HG02798 (cell line): ENCODE data around the gene TBC1D9.
"Not testable (repeated sequence)": the region's sequence is repeated elsewhere in the genome, so short reads cannot be mapped to it uniquely, and the experiment has no call there.

Experiments used
- ATAC-seq: cut with Tn5 transposase; IDR thresholded peaks from one replicate; pipeline ENCODE4 v1.9.1; 2021; ENCODE audit warnings: mild to moderate bottlenecking; ENCODE audit not compliant: unreplicated experiment, poor library complexity

TBC1D9 gene

GRCh38 chr4:140754918-140755773, 1.0 kb downstream of the TBC1D9 start:
- ATAC-seq = no peak

DNA sequence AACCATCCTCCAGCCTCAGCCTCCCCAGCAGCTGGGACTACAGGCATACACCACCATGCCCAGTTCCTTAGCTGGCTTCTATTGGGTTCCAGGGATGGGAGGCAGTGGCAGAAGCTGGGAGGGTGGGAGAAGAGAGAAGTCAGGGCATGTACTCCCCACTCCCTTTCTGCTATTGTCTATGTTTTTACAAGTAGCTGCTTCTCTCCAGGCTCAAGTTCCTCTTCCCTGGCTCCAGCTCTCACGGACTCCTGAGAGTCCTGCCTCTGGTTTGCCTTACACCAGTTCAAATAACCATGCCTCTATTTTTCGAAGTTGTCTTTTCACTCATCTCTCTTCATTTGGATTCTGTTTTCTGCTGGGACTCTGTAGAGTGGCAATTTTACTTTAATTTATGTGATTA, 2.9 kb downstream of the TBC1D9 start:
- no peak for ATAC-seq

DNA sequence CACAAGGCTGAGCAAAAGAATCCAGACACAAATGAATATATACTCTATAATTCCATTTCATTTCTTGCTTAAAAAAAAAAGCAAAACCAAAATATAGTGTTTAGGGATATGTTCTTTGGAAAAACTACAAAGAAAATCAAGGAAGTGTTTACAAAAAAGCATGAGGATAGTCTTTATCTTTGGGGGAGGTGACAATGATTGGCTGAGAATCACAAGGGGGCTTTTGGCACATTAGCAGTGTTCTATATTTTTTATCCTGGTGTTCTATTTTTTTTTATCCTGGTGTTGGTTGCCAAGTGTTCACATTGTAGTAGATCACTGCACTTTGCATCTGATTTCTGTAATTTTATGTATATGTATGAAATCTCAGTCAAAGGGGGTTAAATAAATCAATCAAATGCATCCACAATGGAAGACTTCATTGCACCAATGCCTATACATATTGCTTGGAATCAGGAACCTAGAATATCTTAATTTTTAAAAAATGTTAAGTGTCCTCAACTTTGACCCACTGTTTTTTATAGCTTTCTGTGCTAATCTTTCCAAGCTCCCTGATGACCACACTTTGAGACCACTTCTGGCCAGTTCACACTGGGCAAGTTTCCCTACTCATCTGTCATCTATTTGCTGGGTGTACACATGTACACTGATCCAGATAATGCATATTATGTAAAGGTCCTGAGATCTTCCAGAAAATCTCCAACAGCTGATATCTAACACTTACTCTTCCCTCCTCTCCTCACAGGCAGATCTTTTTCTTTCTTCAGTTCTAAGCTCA, 3.7 kb downstream of the TBC1D9 start:
- no peak for ATAC-seq

DNA sequence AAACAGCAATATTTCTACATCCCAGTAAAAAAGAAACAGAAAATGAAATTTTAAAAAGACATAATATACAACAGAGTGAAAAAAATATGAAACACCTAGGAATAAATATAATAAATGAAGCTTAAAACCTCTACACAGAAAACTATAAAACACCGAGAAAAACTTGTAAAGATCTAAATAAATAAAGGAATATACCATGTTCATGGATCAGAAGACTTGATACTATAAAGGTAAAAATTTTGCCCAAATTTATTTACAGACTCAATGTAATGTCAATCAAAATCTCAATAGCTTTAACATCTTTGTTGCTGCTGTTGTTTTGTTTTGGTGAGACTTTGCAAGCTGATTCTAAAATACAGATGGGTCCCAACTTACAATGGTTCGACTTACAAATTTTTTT, 5.7 kb downstream of the TBC1D9 start:
- ATAC-seq = no peak

DNA sequence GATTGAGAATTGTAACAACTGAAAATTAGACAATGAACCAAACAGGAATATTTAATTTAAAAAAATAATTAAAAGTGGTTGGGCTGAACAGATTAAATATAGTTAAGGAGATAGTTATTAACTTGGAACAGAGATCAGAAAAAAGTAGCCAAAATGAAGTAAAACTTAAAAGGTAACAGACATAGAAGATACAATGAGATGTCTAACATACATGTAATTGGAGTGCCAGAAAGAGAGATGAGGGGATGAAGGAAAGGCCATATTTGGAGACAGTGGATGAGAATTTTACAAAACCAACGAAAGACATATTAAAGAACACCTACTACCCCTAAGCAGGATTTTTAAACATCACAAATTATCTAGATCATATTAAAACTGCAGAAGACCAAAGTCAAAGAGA, 8.0 kb downstream of the TBC1D9 start:
- ATAC-seq = no peak

- not testable (repeated sequence) for ATAC-seq
Measured at GRCh38 chr4:140746546-140746945, 9.6 kb downstream of the TBC1D9 start.

DNA sequence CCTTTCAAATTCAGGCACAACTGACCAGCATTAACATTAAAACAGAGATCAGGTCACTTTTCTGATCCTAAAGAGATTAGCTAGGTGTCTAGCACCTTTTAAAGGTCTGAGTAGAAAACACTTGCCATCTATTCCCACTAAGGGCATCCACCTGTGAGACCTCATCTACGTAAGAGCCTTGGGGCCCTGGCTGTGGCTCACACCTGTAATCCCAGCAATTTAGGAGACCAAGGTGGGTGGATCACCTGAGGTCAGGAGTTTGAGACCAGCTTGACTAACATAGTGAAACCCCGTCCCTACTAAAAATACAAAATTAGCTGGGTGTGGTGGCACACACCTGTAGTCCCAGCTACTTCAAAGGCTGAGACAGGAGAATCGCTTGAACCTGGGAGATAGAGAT, 11.8 kb downstream of the TBC1D9 start:
- no peak for ATAC-seq

DNA sequence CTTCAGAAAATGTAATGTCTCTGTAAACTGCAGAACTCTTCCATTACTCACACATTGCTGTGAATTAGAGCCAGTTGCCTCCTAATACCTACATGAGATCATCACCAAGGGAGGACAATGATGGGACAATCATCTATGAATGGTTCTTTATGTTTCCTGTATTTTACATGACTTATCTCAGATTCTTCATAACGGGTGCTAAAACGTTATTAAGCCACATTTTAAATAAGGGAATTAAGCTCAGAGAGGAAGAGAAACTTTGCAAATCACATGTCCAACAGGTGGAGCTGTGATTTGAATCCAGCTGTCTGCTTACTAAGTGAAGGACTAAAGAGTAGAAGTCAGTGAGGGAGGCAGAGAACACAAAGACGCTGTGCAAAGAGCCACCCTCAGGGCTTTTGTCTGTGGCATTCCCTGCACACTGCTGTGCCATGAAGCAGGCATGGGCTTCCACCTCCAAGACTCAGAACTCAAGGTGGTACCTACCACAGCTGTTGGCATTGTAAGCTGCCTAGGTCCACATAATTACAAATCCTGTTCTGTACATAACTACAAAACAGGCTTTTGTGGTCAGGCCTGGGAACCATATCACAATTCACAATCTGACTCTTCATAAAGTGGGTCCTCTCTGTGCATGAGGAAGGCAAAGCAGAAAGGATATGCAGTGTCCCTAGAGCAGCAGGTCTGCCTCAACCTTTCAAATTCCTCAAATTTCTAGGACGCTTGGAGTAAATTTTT, 12.8 kb downstream of the TBC1D9 start:
- ATAC-seq = peak; percentile 75

GRCh38 chr4:140742838-140743193, 13.4 kb downstream of the TBC1D9 start:
- peak; percentile 32 for ATAC-seq

- no peak for ATAC-seq
Measured at GRCh38 chr4:140740906-140741670, 15.1 kb downstream of the TBC1D9 start.

DNA sequence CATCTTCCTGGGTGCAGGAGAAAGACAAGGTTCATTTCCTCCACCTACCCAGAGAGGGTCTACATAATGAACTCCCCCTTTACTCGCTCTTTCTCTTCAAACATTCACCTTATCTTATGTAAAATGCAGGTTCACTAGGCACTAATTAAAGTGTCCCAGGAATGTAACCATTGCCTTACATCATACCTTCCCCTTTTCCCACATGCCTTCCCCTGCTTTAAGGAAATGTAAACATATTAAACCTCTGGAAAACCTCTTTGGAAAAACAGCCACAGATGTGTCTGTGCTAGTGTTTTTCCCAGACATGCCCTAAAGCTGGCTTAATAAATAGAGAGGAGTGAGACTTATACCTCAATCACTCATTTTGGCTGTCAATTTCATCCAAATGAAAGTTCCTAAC, 15.8 kb downstream of the TBC1D9 start:
- no peak for ATAC-seq

DNA sequence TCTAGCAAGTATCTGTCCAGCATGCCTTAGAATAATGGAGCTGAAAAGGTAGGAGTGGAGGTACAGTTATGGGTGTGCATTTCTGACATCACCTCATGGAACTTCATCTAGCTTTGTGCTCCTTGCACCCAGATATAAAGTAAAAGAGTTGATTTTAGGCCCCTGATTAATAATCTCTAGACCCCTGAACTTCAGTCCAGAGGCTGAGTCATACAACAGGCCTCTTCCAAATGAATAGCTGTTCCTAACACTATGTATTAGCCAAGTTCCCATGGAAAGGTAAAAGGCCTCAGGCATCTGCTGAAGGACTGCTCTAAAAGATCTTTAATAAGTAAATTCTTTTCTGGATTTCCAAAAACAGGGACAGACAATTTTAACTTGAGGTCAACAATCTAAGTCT, 16.2 kb downstream of the TBC1D9 start:
- ATAC-seq = no peak

DNA sequence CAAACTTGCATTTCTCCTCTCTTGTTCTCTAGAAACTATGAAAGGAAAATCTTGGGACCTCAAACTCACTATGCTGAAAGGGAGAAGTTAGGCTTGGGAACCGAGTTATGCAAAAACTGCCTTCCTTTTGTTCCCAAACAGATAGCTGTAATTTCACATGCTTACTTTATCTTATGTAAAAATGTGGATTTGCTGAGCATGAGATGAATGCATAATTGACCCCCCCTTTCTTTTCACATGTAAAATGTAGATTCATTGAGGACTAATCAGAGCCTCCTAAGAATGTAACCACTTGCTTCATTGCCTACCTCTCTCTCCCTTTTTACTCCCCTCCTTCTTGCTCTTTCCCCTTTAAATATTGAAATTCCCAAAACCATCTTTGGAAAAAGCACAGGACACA, 18.0 kb downstream of the TBC1D9 start:
- ATAC-seq = no peak

GRCh38 chr4:140736669-140737343, 19.4 kb downstream of the TBC1D9 start:
- no peak for ATAC-seq

- no peak for ATAC-seq
Measured at GRCh38 chr4:140735779-140736391, 20.3 kb downstream of the TBC1D9 start.

DNA sequence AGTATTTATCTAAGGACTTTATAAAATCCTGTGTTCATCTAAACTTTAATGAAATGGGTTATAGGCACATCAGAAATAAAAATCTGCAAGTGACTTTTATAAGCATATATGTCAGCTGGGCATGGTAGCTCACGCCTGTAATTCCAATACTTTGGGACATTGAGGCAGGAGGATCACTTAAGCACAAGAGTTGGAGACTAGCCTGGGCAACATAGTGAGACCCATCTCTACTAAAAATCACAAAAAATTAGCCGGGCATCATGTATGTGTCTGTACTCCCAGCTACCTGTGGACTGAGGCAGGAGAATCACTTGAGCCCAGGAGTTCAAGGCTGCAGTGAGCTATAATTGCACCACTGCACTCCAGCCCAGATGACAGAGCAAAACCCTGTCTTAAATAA, 20.9 kb downstream of the TBC1D9 start:
- ATAC-seq = no peak

- ATAC-seq = no peak
Measured at GRCh38 chr4:140732780-140733179, 23.4 kb downstream of the TBC1D9 start.

GRCh38 chr4:140729344-140730049, 26.7 kb downstream of the TBC1D9 start:
- ATAC-seq = no peak
